HCT116 (cell line): ENCODE data around the gene ZMYND19. TPM values are rescaled to one million over a fixed set of nuclear protein-coding genes. Genes with fewer than 3 reads are reported as not detected.

Source experiments
- ATAC-seq: fragments of 200-7000 bp; cut with Tn5 transposase; 2 replicates; pipeline ENCODE4 v1.9.1; 2020; ENCODE audit warnings: mild to moderate bottlenecking, moderate library complexity
- BruUV-seq: library from RNA; stranded (reverse); fragments of 400-500 nt; replicated peaks from 2 replicates; lab custom pipeline; 2021; lab: Mats Ljungman, UMichigan
- CTCF ChIA-PET: fragments of 300-600 bp; sonication (Branson Sonifier 250); formaldehyde crosslinking; loops from one replicate; lab custom pipeline; 2021; ENCODE audit warnings: antibody characterized with exemption; lab: Charles Lee
- POLR2A ChIA-PET: fragments of 300-600, 350-600 bp; sonication (Branson Sonifier 250); formaldehyde crosslinking; loops from one replicate; lab custom pipeline; 2021; ENCODE audit warnings: antibody characterized with exemption; lab: Charles Lee
- RAD21 ChIA-PET, 2 experiments: fragments of 300-600 bp; sonication (Branson Sonifier 250); formaldehyde crosslinking; loops; one replicate each; lab custom pipeline; 2023; ENCODE audit warnings: low total read pairs in 2 of 2; ENCODE audit not compliant: uncharacterized antibody in 2 of 2, unreplicated experiment in 2 of 2, low non-redundant PET in 1 of 2; lab: Charles Lee
- DNase-seq: peaks from one replicate; pipeline ENCODE4 v3.0.0-alpha.2; 2010; ENCODE audit warnings: low read depth, low spot score
- H2AFZ ChIP-seq: fragments of 200-600 bp; shearing (Covaris generic), sonication (generic); 2 replicates; pipeline ENCODE4 v1.6.1; 2017; ENCODE audit warnings: low read depth, mixed run types, mixed read lengths, antibody characterized with exemption, low read length; ENCODE audit not compliant: poor library complexity, severe bottlenecking
- H3K27ac ChIP-seq: 2 replicates; pipeline ENCODE4 v1.5.1; 2012; ENCODE audit warnings: low read depth, low read length
- H3K27me3 ChIP-seq: fragments of 200-600 bp; sonication (generic); 2 replicates; pipeline ENCODE4 v1.6.1; 2016; ENCODE audit warnings: mixed run types, low read length, mixed read lengths; ENCODE audit not compliant: insufficient read depth
- H3K36me3 ChIP-seq, 2 experiments: fragments of 200-500 bp in 1 of 2; fragments of 200-600 bp in 1 of 2; sonication (Bioruptor generic) in 1 of 2; sonication (generic) in 1 of 2; 2 replicates each; pipeline versions ENCODE4 v1.5.1 to v1.6.1; 2014 to 2016; ENCODE audit warnings: low read length in 2 of 2, inconsistent platforms in 1 of 2, mixed read lengths in 1 of 2, mixed run types in 1 of 2; ENCODE audit not compliant: insufficient read depth in 2 of 2, control insufficient read depth in 1 of 2
- H3K4me1 ChIP-seq, 2 experiments: fragments of 200-600 bp in 1 of 2; sonication (generic) in 1 of 2; 2 replicates each; pipeline versions ENCODE4 v1.5.1 to v1.6.1; 2012 to 2017; ENCODE audit warnings: low read length in 2 of 2, inconsistent platforms in 1 of 2, mild to moderate bottlenecking in 1 of 2, mixed read lengths in 1 of 2, mixed run types in 1 of 2, moderate library complexity in 1 of 2; ENCODE audit not compliant: insufficient read depth in 2 of 2, control insufficient read depth in 1 of 2
- H3K4me2 ChIP-seq: fragments of 200-600 bp; sonication (generic); 2 replicates; pipeline ENCODE4 v1.6.1; 2017; ENCODE audit warnings: mixed run types, low read length, mixed read lengths
- H3K4me3 ChIP-seq, 2 experiments: fragments of 200-600 bp in 1 of 2; sonication (generic) in 1 of 2; replicated peaks in 1 of 2; 2 replicates each; pipeline ENCODE4 v1.5.1; 2011 to 2016; ENCODE audit warnings: low read length in 2 of 2, control low read depth in 1 of 2, low read depth in 1 of 2, mild to moderate bottlenecking in 1 of 2, mixed read lengths in 1 of 2, mixed run types in 1 of 2
- H3K79me2 ChIP-seq: fragments of 200-600 bp; sonication (generic); 2 replicates; pipeline ENCODE4 v1.6.1; 2017; ENCODE audit warnings: mild to moderate bottlenecking, mixed run types, low read length, moderate library complexity, mixed read lengths; ENCODE audit not compliant: insufficient read depth
- H3K9ac ChIP-seq: fragments of 200-600 bp; sonication (generic); 2 replicates; pipeline ENCODE4 v1.6.1; 2016; ENCODE audit warnings: low read length, mixed read lengths
- H3K9me2 ChIP-seq: fragments of 200-600 bp; sonication (generic), shearing (Covaris generic); 2 replicates; pipeline ENCODE4 v1.6.1; 2017; ENCODE audit warnings: mixed run types, mild to moderate bottlenecking, moderate library complexity; ENCODE audit not compliant: insufficient read depth
- H3K9me3 ChIP-seq, 2 experiments: fragments of 200-500 bp in 1 of 2; fragments of 200-600 bp in 1 of 2; sonication (Bioruptor generic) in 1 of 2; sonication (generic) in 1 of 2; 2 replicates each; pipeline ENCODE4 v1.6.1; 2014 to 2017; ENCODE audit warnings: low read length in 2 of 2, mixed read lengths in 2 of 2, inconsistent platforms in 1 of 2, low read depth in 1 of 2, mild to moderate bottlenecking in 1 of 2, mixed run types in 1 of 2, moderate library complexity in 1 of 2; ENCODE audit not compliant: control insufficient read depth in 1 of 2, insufficient read depth in 1 of 2
- H4K20me1 ChIP-seq: fragments of 200-600 bp; sonication (generic), shearing (Covaris generic); 2 replicates; pipeline ENCODE4 v1.6.1; 2017; ENCODE audit warnings: mixed run types, mild to moderate bottlenecking, moderate library complexity; ENCODE audit not compliant: insufficient read depth
- ATF3 ChIP-seq: IDR thresholded peaks from 2 replicates; pipeline ENCODE4 v1.6.1; 2012
- ELF1 ChIP-seq: IDR thresholded peaks from 2 replicates; pipeline ENCODE4 v1.6.1; 2012; ENCODE audit warnings: low read depth, borderline replicate concordance
- EZH2 ChIP-seq: fragments of 200-600 bp; sonication (generic); IDR thresholded peaks from 2 replicates; pipeline ENCODE4 v1.6.1; 2017; ENCODE audit warnings: antibody characterized with exemption, mixed run types
- EZH2phosphoT487 ChIP-seq: fragments of 200-600 bp; IDR thresholded peaks from 2 replicates; pipeline ENCODE4 v1.6.1; 2018; ENCODE audit warnings: antibody characterized with exemption, borderline replicate concordance
- MAX ChIP-seq: IDR thresholded peaks from 2 replicates; pipeline ENCODE4 v1.6.1; 2012
- POLR2A ChIP-seq: IDR thresholded peaks from 2 replicates; pipeline ENCODE4 v1.7.0; 2011; ENCODE audit warnings: borderline replicate concordance; ENCODE audit not compliant: insufficient read depth, insufficient read length; ENCODE audit errors: extremely low read depth
- POLR2AphosphoS5 ChIP-seq: IDR thresholded peaks from 2 replicates; pipeline ENCODE4 v1.6.1; 2011; ENCODE audit warnings: mild to moderate bottlenecking, low read depth, low read length, moderate library complexity
- REST ChIP-seq: IDR thresholded peaks from 2 replicates; pipeline ENCODE4 v1.6.1; 2012; ENCODE audit warnings: low read depth
- SIN3A ChIP-seq: IDR thresholded peaks from 2 replicates; pipeline ENCODE4 v1.6.1; 2012; ENCODE audit warnings: low read depth
- SRF ChIP-seq: IDR thresholded peaks from 2 replicates; pipeline ENCODE4 v1.6.1; 2012; ENCODE audit warnings: low read depth
- TCF7L2 ChIP-seq: IDR thresholded peaks from 2 replicates; pipeline ENCODE4 v1.7.0; 2011; ENCODE audit warnings: borderline replicate concordance, inconsistent platforms; ENCODE audit not compliant: insufficient read depth, insufficient read length; ENCODE audit errors: extremely low read depth
- ZNF274 ChIP-seq: fragments of 200-500 bp; sonication (Bioruptor generic); IDR thresholded peaks from 2 replicates; pipeline ENCODE4 v1.6.1; 2014; ENCODE audit warnings: mild to moderate bottlenecking, low read depth, low read length, inconsistent platforms
- intact Hi-C: fragments of 100-400 bp; cut with micrococcal nuclease; formaldehyde crosslinking; loops from 2 replicates; pipeline ENCODE4 v1.10.0; 2022
- total RNA-seq: library from RNA; stranded (reverse); gene quantifications from one replicate; pipeline ENCODE4 v1.2.1, GENCODE V29; 2021; ENCODE audit not compliant: unreplicated experiment

The ZMYND19 gene
- total RNA-seq, 1 experiment from 2014 or later, result 57.4 TPM

- Histone ChIP-seq H3K27ac (peak within 1 kb of the TSS; percentile 87), H3K4me1 (peaks cover 11 to 22% of the 10 kb centered on the region in 2 experiments), H4K20me1 (peaks cover 5% of the 10 kb centered on the region; the same call in 1 of the 2 replicates), H3K9me3 (peaks cover 0 to 11% of the 10 kb centered on the region in 2 experiments; a peak in 3 of 4 replicates), H3K4me2 (peak within 1 kb of the TSS; percentile 82), H3K9ac (peak within 1 kb of the TSS; percentile 62), H3K27me3 (no peaks in the 10 kb centered on the region), H3K4me3 (peak within 1 kb of the TSS; percentile 51 to 63), H3K79me2 (peaks cover 16% of the 10 kb centered on the region), H3K36me3 (peaks cover 10% of the 10 kb centered on the region in 2 experiments; a peak in 3 of 4 replicates), H3K9me2 (no peaks in the 10 kb centered on the region), H2AFZ (no peak within 1 kb of the TSS)
- TF ChIP-seq TCF7L2 (peak; percentile 14), ELF1 (no peak; the same call in 1 of the 2 replicates), REST (no peak), EZH2 (no peak), POLR2AphosphoS5 (peak; percentile 38; the same call in 1 of the 2 replicates), POLR2A (no peak), EZH2phosphoT487 (no peak), ZNF274 (no peak), SRF (no peak), SIN3A (no peak; the same call in 1 of the 2 replicates), ATF3 (no peak), MAX (peak; percentile 92)
- ChIA-PET CTCF (no interaction called here), POLR2A (no interaction called here), RAD21 (no interaction called here)
- intact Hi-C loops, result no loop called here
- BruUV-seq, result no TSS peak
- DNase-seq (peak; percentile 49), ATAC-seq (peak; percentile 59)
Observed at GRCh38 chr9:137550231-137550621, 40.1 kb downstream of the ZMYND19 start, which contains the start of gene PNPLA7. Gene PNPLA7, minus strand, starts transcription at chr9:137550402. Its CDS starts 205 bp downstream, at chr9:137550197.
